Ovary (tissue), 9 donors: ENCODE results near the gene BICDL1. TPM values are rescaled to one million over a fixed set of nuclear protein-coding genes. Genes with fewer than 3 reads are reported as not detected.

ENCODE experiments used
- DNase-seq, 5 donors: peaks; one replicate each; pipeline ENCODE4 v3.0.0-alpha.2; 2019 to 2020
- H3K27ac ChIP-seq, 2 donors: fragments of 200-600 bp; one replicate each; pipeline versions ENCODE4 v1.5.1 to v1.8.0; 2019 to 2022
- H3K27me3 ChIP-seq: fragments of 200-600 bp; one replicate; pipeline ENCODE4 v1.8.0; 2022
- H3K36me3 ChIP-seq: fragments of 200-600 bp; sonication (generic); one replicate; pipeline ENCODE4 v1.5.1; 2019
- H3K4me1 ChIP-seq: one replicate; pipeline ENCODE4 v1.8.1; 2013; ENCODE audit warnings: mild to moderate bottlenecking, moderate library complexity; ENCODE audit not compliant: insufficient read depth
- H3K4me3 ChIP-seq: fragments of 200-600 bp; sonication (generic); one replicate; pipeline ENCODE4 v1.5.1; 2017
- H3K9me3 ChIP-seq, 2 donors: fragments of 200-600 bp in 1 of 2; sonication (generic) in 1 of 2; one replicate each; pipeline versions ENCODE4 v1.5.1 to v1.8.1; 2013 to 2019; ENCODE audit warnings: mild to moderate bottlenecking in 1 of 2, moderate library complexity in 1 of 2
- CTCF ChIP-seq, 3 donors: fragments of 450-650 bp in 2 of 3; fragments of 200-600 bp in 1 of 3; IDR thresholded peaks; one replicate each; pipeline versions ENCODE4 v1.5.1 to v1.8.0; 2016 to 2022; ENCODE audit warnings: antibody characterized with exemption in 3 of 3, mild to moderate bottlenecking in 1 of 3
- EP300 ChIP-seq: sonication (generic); formaldehyde crosslinking; IDR thresholded peaks from one replicate; pipeline ENCODE4 v1.6.1; 2017; ENCODE audit warnings: antibody characterized with exemption
- POLR2A ChIP-seq: fragments of 450-650 bp; IDR thresholded peaks from one replicate; pipeline ENCODE4 v1.6.1; 2017; ENCODE audit warnings: antibody characterized with exemption, mild to moderate bottlenecking, moderate library complexity
- WGBS, 3 donors: extraction: QIAGEN DNeasy Blood & Tissue Kit in 1 of 3; methylation state at CpG; one replicate each; pipeline versions ENCODE4 v1.1.5 to v1.1.7; 2013 to 2017; 5-methylcytosine and 5-hydroxymethylcytosine counted together
- intact Hi-C, 4 donors: fragments of 100-400 bp; cut with DNase I; formaldehyde crosslinking; loops; one replicate each; pipeline versions ENCODE4 v1.11.0 to v1.15.1; 2022 to 2023
- polyA plus RNA-seq, 2 donors: library from polyadenylated mRNA; stranded (reverse); fragments of 200-250 nt in 1 of 2; fragments of 350-450 nt in 1 of 2; fragmentation: Illumina TruSeq in 1 of 2; extraction: RNeasy Lipid Tissue Mini Kit (QIAGEN cat#74804) in 1 of 2; gene quantifications; one replicate each; pipeline ENCODE4 v1.2.3, GENCODE V29; 2013 to 2014
- total RNA-seq, 7 donors: library from RNA; depleted of rRNA in 2 of 7; stranded (reverse); fragments of >200 nt in 2 of 7; fragmentation: NEBNext Ultra II Directional in 3 of 7; extraction: Animal tissue kit (Norgen Biotek cat#: 25700) in 3 of 7; gene quantifications; one replicate each; pipeline versions ENCODE4 v1.1.0 to v1.2.4, GENCODE V29; 2016 to 2023
- donor health status: DM: no; HTN: no; CAD: no; lungs with moderate emphysema.
- donor health status: DM: no; HTN: no; CAD: no.
- donor health status: Bipolar disorder and iron deficiency.
- donor health status: DM: yes; HTN: yes; CAD: no.
- donor health status: DM: no; HTN: no; CAD: no.
- donor health status: DM: yes; HTN: yes; CAD: no.

Gene BICDL1
- total and polyA plus RNA-seq, 9 donors: 0.40 to 147 (median 1.7) TPM

- H3K9me3 ChIP-seq: no peaks in the 10 kb centered on the region
- H3K27me3 ChIP-seq: no peaks in the 10 kb centered on the region
- TF ChIP-seq POLR2A: no peak
- DNase-seq: no peak
- H3K36me3 ChIP-seq: no peaks in the 10 kb centered on the region
- no peak overlapping the region for H3K4me3 ChIP-seq
- no peaks in the 10 kb centered on the region for H3K4me1 ChIP-seq
- H3K27ac ChIP-seq: no peak overlapping the region
- intact Hi-C loops: no loop called here
- 60 to 75% (median 65%) methylated on average over 9 of the region's 9 CpGs for WGBS, 3 donors
These were observed 90.7 kb downstream of the BICDL1 start for GRCh38 chr12:120079411-120080400.

- intact Hi-C loops: no loop called here
- no peaks in the 10 kb centered on the region for H3K9me3 ChIP-seq
- H3K4me3 ChIP-seq: no peak overlapping the region
- H3K36me3 ChIP-seq: no peaks in the 10 kb centered on the region
- DNase-seq: no peak
- H3K4me1 ChIP-seq: no peaks in the 10 kb centered on the region
- WGBS, 3 donors: 93 to 98% (median 96%) methylated on average over 2 of the region's 2 CpGs
- no peaks in the 10 kb centered on the region for H3K27me3 ChIP-seq
- H3K27ac ChIP-seq: no peak overlapping the region
- TF ChIP-seq POLR2A (no peak), EP300 (no peak), CTCF (IDR thresholded peaks at IDR 0.05) (no peak)
These were observed 92.6 kb downstream of the BICDL1 start for GRCh38 chr12:120081641-120082040.

- intact Hi-C loops: no loop called here
- WGBS, 3 donors: 57 to 61% (median 60%) methylated on average over 6 of the region's 6 CpGs
- H3K4me3 ChIP-seq: no peak overlapping the region
- H3K4me1 ChIP-seq: peaks cover 2% of the 10 kb centered on the region
- no peaks in the 10 kb centered on the region for H3K27me3 ChIP-seq
- no peak for TF ChIP-seq EP300
- no peak for TF ChIP-seq CTCF (IDR thresholded peaks at IDR 0.05)
- no peak for TF ChIP-seq POLR2A
- H3K9me3 ChIP-seq: no peaks in the 10 kb centered on the region
- peak in 1 of 5 donors; percentile 26 for DNase-seq
- no peaks in the 10 kb centered on the region for H3K36me3 ChIP-seq
- no peak overlapping the region for H3K27ac ChIP-seq
These were observed 97.0 kb downstream of the BICDL1 start for GRCh38 chr12:120085920-120086645.

- no peaks in the 10 kb centered on the region for H3K36me3 ChIP-seq
- H3K27me3 ChIP-seq: no peaks in the 10 kb centered on the region
- no peaks in the 10 kb centered on the region for H3K9me3 ChIP-seq
- H3K27ac ChIP-seq: no peak overlapping the region
- intact Hi-C loops: no loop called here
- DNase-seq: peak; percentile 97 to 99 (median 99)
- peaks cover 2% of the 10 kb centered on the region for H3K4me1 ChIP-seq
- TF ChIP-seq CTCF (IDR thresholded peaks at IDR 0.05) (peak; percentile 97 to 99 (median 97)), POLR2A (no peak), EP300 (peak; percentile 40)
- peak overlapping the region; percentile 21 for H3K4me3 ChIP-seq
- WGBS, 3 donors: 1% methylated on average over 44 to 55 of the region's 55 CpGs
These were observed 98.0 kb downstream of the BICDL1 start for GRCh38 chr12:120086801-120087621.
